GM19351 (cell line): ENCODE data around the gene SPACA1.
"Not testable (repeated sequence)": the region's sequence is repeated elsewhere in the genome, so short reads cannot be mapped to it uniquely, and the experiment has no call there.

Experiments used
- ATAC-seq: cut with Tn5 transposase; IDR thresholded peaks from one replicate; pipeline ENCODE4 v1.9.1; 2021; ENCODE audit warnings: mild to moderate bottlenecking, moderate library complexity; ENCODE audit not compliant: unreplicated experiment

SPACA1 gene, protein sequence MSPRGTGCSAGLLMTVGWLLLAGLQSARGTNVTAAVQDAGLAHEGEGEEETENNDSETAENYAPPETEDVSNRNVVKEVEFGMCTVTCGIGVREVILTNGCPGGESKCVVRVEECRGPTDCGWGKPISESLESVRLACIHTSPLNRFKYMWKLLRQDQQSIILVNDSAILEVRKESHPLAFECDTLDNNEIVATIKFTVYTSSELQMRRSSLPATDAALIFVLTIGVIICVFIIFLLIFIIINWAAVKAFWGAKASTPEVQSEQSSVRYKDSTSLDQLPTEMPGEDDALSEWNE

DNA sequence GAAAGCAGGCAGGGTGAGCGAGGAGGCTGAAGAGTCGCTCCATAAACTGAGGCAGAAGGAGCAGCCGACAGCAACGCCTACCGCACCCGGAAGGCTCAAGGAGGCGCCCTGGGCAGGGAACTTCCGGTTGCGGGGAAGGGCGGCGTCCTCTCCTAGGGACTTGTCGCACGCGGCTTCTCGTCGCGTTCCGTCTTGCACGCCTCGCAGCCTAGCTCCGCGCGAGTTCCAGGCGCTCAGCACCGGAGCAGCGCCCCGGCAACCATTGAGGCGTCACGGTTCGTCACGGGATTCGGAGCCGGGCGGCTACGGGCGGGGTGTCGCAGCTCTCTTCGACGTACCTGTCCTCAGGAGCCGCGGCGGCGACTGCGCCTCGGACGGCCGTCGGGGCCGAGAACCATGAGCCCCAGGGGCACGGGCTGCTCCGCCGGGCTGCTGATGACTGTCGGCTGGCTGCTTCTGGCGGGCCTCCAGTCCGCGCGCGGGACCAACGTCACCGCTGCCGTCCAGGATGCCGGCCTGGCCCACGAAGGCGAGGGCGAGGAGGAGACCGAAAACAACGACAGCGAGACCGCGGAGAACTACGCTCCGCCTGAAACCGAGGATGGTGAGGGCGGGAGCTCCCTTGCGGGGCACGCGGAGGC is at the start of gene SPACA1:
Gene SPACA1, plus strand, starts transcription at position 332 of the 641 bp plus-strand sequence. Its CDS starts 65 bp downstream, at position 397.
- no peak for ATAC-seq

DNA sequence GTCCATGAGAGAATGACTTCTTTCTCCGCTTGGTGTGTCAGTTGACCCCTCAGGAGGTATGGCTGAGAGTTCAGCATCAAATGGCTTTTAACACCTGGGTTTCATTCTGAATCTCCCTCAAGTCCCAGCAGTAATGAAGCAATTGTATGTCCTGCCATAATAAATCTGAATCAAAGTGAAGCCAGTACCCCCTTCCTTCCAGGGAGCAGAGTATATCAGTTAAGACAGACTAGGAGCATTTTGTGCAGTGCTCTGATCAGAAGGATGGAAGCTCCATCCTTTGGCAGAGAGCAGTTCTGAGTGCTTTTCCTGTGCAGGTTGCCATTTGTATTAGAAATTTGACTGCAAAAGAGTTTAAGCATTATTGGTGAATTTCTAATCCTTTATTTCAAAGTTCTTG is 46.9 kb upstream of the SPACA1 start:
- no peak for ATAC-seq

- not testable (repeated sequence) for ATAC-seq
These were observed 46.4 kb upstream of the SPACA1 start for GRCh38 chr6:88001279-88001678.

- ATAC-seq = no peak
These were observed 42.9 kb upstream of the SPACA1 start for GRCh38 chr6:88004707-88005106.

DNA sequence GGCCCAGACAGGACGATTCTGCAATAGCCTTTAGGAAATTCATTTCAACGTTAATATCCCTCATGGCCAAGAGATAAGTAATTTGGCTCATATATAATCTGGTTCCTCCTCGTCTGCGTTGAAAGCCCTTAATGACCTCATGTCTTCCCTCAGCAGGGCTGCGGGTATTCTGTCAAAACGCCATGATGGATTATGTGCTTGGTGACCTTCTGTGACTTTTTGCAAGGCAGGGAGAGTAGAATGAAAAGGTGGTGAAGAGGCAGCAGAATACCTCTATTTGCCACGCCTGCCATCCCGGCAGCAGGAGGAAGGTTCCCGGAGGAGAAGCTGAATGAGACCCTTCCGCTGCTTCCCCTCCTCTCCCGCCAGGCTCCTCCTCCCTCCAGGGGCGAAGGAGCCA is 41.1 kb upstream of the SPACA1 start:
- ATAC-seq = no peak

- no peak for ATAC-seq
These were observed 39.2 kb upstream of the SPACA1 start for GRCh38 chr6:88008411-88008810.

DNA sequence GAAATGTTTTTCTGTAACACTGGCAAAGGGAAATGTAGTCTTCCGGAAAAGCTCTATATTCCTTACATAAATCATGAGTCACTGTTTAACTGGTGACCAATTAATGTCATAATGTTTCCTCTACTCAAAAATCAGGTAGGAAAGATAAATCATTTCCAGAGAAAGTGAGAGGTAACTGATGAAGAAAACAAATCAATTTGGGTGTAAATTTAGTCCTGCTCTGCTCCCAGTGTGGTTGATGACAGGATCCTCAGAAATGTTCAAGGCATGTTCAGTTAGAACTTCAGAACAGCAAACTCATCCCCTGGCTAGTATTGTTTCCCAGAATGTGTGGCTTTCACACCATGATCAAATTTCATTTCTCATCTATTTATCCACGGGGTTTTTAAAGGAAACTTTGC is 38.8 kb upstream of the SPACA1 start:
- no peak for ATAC-seq

DNA sequence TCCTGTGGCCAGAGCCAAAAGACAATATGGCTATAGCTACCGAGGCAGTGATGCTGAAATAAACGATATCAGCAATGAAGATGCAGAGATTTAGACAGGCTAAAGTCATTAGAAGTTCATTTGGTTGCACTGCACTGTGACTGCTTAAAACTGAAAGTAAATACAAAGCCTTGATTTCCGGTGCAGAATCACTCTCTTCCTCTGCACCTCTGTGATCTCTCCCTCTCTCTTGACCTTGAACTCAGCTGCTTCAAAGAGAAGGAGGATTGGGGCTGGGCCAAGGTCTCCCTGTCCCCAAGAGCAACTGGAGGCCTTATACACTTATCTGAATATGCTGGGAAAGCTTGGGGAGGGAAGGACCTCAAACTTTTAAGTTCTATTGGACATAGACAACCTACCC is 34.6 kb upstream of the SPACA1 start:
- ATAC-seq = peak; percentile 90

DNA sequence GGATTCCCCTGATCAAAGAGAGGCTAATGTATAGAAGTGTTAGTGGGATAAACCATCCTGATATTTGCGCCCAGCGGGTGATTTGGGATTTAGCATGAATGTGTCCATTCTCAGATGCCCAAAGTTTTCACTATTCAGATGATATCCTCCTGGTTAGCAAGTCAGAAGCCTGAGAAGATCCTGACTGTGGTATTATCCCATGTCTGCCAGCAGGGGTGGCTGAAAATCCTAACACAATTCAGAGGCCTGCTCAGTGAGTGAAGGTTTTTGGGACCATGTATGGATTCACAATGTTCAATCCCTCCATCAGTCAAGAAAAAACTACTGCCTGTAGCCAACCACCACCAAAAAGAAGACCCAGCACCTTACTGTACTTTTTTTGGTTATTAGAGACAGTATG is 34.1 kb upstream of the SPACA1 start:
- ATAC-seq = no peak

- ATAC-seq = no peak
These were observed 27.2 kb upstream of the SPACA1 start for GRCh38 chr6:88020439-88020838.

- ATAC-seq = no peak
These were observed 22.9 kb upstream of the SPACA1 start for GRCh38 chr6:88024696-88025095.

GRCh38 chr6:88031550-88031949 is 16.1 kb upstream of the SPACA1 start:
- no peak for ATAC-seq

GRCh38 chr6:88044530-88044929 is 3.1 kb upstream of the SPACA1 start:
- ATAC-seq = no peak

DNA sequence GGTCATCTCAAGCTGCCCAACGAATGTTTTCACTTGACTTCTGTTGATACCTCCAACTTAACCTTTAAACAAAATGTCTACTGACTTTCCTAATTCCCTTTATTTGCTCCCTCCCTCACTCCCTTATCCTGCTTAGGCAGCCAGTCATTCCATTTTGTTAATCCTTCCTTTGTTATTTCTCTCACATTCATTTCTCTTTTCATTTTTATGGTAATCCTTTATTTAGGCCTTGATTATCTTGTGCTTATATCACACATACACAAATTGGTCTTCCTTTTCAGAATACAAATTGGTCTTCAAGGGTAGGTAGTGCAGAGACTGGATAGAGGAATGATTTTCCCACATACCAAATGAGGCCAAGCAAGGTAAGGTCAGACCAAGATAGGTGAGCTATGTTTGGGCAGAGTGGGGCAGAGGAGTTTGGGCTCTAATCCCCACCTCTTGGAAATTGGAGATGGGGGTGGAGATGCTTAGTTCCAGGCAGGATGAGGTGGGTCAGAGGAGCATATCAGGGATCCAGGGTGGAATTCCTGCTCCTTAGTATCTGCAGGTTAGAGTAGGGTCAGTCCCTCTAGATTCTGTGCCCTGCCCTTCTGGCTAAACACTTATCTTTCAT is 2.0 kb upstream of the SPACA1 start:
- no peak for ATAC-seq

DNA sequence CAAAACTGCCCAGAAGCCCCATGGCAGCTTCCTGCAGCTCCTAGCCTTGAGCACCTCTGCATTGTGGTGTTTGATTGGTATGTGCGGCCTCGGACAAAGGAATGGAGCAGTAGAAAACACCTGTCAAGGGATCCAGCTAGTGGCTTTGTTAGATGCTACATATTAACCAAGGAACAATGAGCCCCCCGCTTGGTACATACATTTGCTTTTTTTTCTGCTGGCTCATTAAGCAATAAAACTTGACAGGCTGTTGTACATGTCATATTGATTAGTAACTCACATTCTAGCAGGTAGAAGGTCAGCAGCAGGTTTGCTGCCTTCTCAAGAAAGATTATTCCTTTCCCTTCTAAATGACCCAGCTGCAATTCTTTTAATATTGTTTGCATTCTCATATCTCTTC is 937 bp downstream of the SPACA1 start:
- ATAC-seq = no peak

- no peak for ATAC-seq
These were observed 2.6 kb downstream of the SPACA1 start for GRCh38 chr6:88050140-88050818.

- no peak for ATAC-seq
These were observed 11.6 kb downstream of the SPACA1 start for GRCh38 chr6:88059191-88059590.

DNA sequence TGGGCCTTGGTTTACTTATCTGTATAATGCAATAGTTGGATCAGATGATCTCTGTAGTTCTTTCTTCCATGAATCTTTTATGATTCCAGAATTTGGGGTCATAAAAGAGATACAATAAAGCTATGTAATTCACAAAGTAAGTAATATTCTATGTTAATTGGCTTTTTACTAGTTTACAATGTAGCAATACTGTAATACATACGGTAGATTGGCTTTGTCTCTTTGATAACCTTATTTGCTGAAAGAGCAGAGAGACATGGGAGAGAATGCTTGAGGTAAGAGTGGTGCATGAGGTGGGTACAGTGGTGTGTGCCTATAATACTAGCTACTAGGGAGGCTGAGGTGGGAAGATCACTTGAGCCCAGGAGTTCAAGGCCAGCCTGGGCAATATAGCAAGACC is 14.7 kb downstream of the SPACA1 start:
- no peak for ATAC-seq

- no peak for ATAC-seq
These were observed 24.8 kb downstream of the SPACA1 start for GRCh38 chr6:88072462-88072861.

DNA sequence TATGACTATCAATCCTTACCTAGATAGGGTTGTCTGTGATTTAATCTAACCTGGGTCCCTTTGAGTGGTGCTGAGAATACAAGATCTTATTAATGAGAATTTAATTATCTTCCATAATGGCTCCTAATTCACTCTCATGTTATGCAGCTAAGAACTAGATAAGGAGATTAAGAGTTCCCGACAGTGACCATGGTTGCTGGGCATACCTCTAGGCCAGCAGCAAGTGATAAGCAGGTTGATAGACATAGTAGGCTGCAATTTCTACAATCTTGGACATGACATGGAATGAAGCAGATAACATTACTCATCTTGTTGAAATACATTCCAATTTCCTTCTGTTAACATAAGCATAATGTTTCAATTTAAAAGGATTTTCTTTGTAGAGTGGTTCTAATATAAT is 27.1 kb downstream of the SPACA1 start:
- ATAC-seq = no peak

DNA sequence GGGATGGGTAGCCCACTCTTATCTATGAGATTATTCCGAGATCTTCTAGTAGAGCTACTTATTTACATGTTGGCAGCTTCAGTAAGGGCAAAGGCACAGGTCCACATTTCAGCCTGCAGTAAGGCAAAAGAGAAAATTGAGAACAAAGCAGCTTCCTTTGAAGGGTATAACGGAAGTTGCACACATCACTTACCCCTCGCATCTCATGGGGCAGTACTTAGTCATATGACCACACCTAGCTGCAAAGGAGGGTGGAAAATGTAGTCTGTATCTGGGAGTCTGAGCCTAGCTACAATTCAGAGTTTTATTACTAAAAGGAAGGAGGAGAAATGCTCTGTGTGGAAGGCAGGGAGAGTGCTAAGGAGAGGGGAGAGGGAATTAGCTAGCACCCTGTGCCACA is 29.7 kb downstream of the SPACA1 start:
- ATAC-seq = no peak

DNA sequence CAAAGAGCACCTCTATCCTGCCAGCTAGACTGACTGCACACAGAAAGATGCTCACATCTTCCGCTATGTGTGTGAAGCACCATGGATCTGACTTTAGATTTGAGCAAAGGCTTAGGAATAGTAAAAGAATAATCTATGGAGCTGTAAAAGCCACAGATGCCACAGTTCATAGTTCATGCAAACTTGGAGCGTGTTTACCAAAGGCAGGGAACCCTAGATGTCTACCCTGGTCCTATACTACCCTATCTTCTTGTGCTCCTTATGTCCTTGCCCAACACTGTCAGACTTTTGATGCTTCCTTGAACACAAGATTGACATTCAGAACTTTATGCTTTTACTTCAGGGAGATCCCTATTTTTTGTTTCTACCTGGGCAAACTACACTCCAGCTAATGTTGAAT is 39.2 kb downstream of the SPACA1 start:
- no peak for ATAC-seq
